Measurements from ENCODE around the gene GATB.

Gene GATB

DNA sequence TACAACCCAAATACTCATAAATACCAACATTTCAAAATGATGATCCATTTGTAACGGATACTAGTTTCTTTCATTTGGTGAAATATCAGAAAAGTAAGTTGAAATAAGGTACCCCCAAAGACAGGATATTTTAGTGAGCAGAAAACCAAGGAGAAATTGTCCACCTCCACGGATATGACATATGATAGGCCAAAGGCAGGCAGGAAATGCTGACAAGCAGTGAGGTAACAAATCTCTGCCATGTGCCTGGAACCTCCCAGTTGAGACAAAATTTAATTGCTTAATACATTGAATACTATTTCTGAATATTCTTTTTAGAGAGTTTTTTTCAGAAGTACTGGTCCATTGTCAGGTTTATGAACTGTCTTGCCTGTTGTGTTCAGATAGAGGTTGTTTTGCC, 118.8 kb downstream of the GATB start:
- TF ChIP-seq, protein P1, sequence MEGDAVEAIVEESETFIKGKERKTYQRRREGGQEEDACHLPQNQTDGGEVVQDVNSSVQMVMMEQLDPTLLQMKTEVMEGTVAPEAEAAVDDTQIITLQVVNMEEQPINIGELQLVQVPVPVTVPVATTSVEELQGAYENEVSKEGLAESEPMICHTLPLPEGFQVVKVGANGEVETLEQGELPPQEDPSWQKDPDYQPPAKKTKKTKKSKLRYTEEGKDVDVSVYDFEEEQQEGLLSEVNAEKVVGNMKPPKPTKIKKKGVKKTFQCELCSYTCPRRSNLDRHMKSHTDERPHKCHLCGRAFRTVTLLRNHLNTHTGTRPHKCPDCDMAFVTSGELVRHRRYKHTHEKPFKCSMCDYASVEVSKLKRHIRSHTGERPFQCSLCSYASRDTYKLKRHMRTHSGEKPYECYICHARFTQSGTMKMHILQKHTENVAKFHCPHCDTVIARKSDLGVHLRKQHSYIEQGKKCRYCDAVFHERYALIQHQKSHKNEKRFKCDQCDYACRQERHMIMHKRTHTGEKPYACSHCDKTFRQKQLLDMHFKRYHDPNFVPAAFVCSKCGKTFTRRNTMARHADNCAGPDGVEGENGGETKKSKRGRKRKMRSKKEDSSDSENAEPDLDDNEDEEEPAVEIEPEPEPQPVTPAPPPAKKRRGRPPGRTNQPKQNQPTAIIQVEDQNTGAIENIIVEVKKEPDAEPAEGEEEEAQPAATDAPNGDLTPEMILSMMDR (IDR thresholded peaks at IDR 0.05; ENCODE audit: insufficient read depth, low read length, poor library complexity, severe bottlenecking): no peak
- no peak for TF ChIP-seq EZH2phosphoT487 (conservative IDR thresholded peaks at IDR 0.05; ENCODE audit: low read length)
- no peak overlapping the region for H3K4me3 ChIP-seq (ENCODE audit: insufficient read depth, low read length, poor library complexity, severe bottlenecking)
- no peaks in the 10 kb centered on the region for H3K9me3 ChIP-seq (ENCODE audit: insufficient read depth, low read length)
- no peaks in the 10 kb centered on the region for H3K9me2 ChIP-seq (replicated peaks; ENCODE audit: insufficient read depth, low read length)
- H3K27me3 ChIP-seq (ENCODE audit: low read length): no peaks in the 10 kb centered on the region
- H3K4me2 ChIP-seq (ENCODE audit: low read depth, low read length, poor library complexity, severe bottlenecking): no peak overlapping the region
- H3K9ac ChIP-seq (ENCODE audit: low read length): no peak overlapping the region
- no peaks in the 10 kb centered on the region for H4K20me1 ChIP-seq (ENCODE audit: low read depth, low read length)
- no peak overlapping the region for H2AFZ ChIP-seq (ENCODE audit: low read depth, low read length, severe bottlenecking)
- H3K36me3 ChIP-seq (ENCODE audit: low read length): no peaks in the 10 kb centered on the region
- H3K79me2 ChIP-seq (ENCODE audit: insufficient read depth, low read length): no peaks in the 10 kb centered on the region
- H3F3A ChIP-seq (ENCODE audit: insufficient read depth): no peaks in the 10 kb centered on the region
- H3K27ac ChIP-seq (ENCODE audit: low read depth, low read length): no peak overlapping the region

DNA sequence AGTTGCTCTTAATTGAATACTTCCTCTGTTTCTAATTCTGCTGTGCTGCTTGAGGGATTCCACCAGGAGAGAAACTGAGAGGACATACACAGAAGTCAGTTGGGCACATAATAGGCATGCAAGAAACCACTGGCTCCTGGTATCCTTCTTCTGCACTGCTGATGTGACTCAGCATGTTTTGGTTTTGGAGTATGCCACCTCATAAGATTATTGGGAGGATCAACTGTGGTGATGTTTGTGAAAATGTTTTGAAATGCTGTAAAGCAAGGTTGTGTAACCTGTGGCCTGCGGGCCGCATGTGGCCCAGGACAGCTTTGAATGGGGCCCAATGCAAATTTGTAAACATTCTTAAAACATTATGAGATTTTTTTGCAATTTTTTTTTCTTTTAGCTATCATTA, 119.6 kb downstream of the GATB start:
- Histone ChIP-seq H3K9me3 (ENCODE audit: insufficient read depth, low read length) (no peaks in the 10 kb centered on the region), H3K4me3 (ENCODE audit: insufficient read depth, low read length, poor library complexity, severe bottlenecking) (no peak overlapping the region), H4K20me1 (ENCODE audit: low read depth, low read length) (no peaks in the 10 kb centered on the region), H3K27ac (ENCODE audit: low read depth, low read length) (no peak overlapping the region), H3K79me2 (ENCODE audit: insufficient read depth, low read length) (no peaks in the 10 kb centered on the region), H3K27me3 (ENCODE audit: low read length) (no peaks in the 10 kb centered on the region), H3K4me2 (ENCODE audit: low read depth, low read length, poor library complexity, severe bottlenecking) (no peak overlapping the region), H3K9me2 (replicated peaks; ENCODE audit: insufficient read depth, low read length) (no peaks in the 10 kb centered on the region), H3F3A (ENCODE audit: insufficient read depth) (no peaks in the 10 kb centered on the region), H3K36me3 (ENCODE audit: low read length) (no peaks in the 10 kb centered on the region), H3K9ac (ENCODE audit: low read length) (no peak overlapping the region), H2AFZ (ENCODE audit: low read depth, low read length, severe bottlenecking) (no peak overlapping the region)
- TF ChIP-seq, protein P1 (IDR thresholded peaks at IDR 0.05; ENCODE audit: insufficient read depth, low read length, poor library complexity, severe bottlenecking): no peak
- no peak for TF ChIP-seq EZH2phosphoT487 (conservative IDR thresholded peaks at IDR 0.05; ENCODE audit: low read length)

DNA sequence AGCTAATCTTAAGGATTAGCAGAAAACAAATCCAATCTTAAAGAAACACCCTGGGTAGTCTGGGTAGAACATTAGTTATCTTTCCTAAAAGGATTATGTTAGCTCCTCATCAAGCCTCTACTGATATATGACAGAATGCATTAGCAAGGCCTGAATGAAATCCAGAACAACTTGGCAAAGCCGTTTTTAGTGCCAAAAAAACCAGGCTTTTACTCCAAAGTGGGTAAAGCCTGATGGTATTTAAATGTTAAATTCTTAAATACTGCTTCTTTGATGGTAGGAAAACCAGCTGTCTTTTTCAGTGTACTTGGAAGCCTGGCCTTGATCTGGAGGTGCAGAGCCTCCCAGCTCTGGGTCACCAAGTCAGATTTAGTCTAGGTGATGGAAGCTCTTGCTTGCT, 120.4 kb downstream of the GATB start:
- no peak overlapping the region for H3K27ac ChIP-seq (ENCODE audit: low read depth, low read length)
- no peak overlapping the region for H3K4me3 ChIP-seq (ENCODE audit: insufficient read depth, low read length, poor library complexity, severe bottlenecking)
- H3K4me2 ChIP-seq (ENCODE audit: low read depth, low read length, poor library complexity, severe bottlenecking): no peak overlapping the region
- H3K79me2 ChIP-seq (ENCODE audit: insufficient read depth, low read length): no peaks in the 10 kb centered on the region
- no peak for TF ChIP-seq EZH2phosphoT487 (conservative IDR thresholded peaks at IDR 0.05; ENCODE audit: low read length)
- TF ChIP-seq, protein P1 (IDR thresholded peaks at IDR 0.05; ENCODE audit: insufficient read depth, low read length, poor library complexity, severe bottlenecking): no peak
- no peaks in the 10 kb centered on the region for H3F3A ChIP-seq (ENCODE audit: insufficient read depth)
- no peaks in the 10 kb centered on the region for H3K36me3 ChIP-seq (ENCODE audit: low read length)
- no peaks in the 10 kb centered on the region for H3K27me3 ChIP-seq (ENCODE audit: low read length)
- no peaks in the 10 kb centered on the region for H3K9me3 ChIP-seq (ENCODE audit: insufficient read depth, low read length)
- no peak overlapping the region for H3K9ac ChIP-seq (ENCODE audit: low read length)
- no peak overlapping the region for H2AFZ ChIP-seq (ENCODE audit: low read depth, low read length, severe bottlenecking)
- no peaks in the 10 kb centered on the region for H3K9me2 ChIP-seq (replicated peaks; ENCODE audit: insufficient read depth, low read length)
- H4K20me1 ChIP-seq (ENCODE audit: low read depth, low read length): no peaks in the 10 kb centered on the region

All from SU-DHL-6 (cell line).